GM12892 (cell line): Measurements from ENCODE around the gene DROSHA.
"Not testable (repeated sequence)": the region's sequence is repeated elsewhere in the genome, so short reads cannot be mapped to it uniquely, and the experiment has no call there.

Experiments
- POLR2A ChIP-seq: IDR thresholded peaks from 2 replicates; pipeline ENCODE4 v1.6.1; 2011; ENCODE audit warnings: low read depth, low read length, control low read depth
- TAF1 ChIP-seq: IDR thresholded peaks from 2 replicates; pipeline ENCODE4 v1.6.1; 2011; ENCODE audit warnings: low read depth, mild to moderate bottlenecking, control low read depth, low read length, borderline replicate concordance

- not testable (repeated sequence) for TF ChIP-seq POLR2A, TAF1
Measured at GRCh38 chr5:31395450-31396045, 136.3 kb downstream of the DROSHA start.
